ENCODE data around the gene RTN4R.

Gene RTN4R

DNA sequence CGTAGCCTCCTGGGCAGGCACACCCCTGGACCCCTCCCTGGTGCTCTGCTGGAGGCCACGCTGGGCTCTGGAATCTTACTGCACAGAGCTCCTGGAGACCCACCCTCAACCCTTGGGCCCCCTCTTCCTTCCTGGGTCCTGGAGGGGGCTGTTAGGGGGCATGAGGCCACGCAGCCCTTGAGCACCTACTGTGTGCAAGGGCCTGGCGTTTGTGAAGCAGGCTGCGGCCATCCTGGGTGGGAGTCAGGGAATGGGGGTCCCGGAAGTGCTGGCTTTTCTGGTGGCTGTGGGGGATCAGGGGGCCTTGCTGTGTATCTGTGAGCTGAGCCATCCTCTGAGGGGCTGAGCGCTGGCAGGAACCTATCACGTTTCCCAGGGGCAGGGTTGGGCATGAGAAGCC is 76.3 kb downstream of the RTN4R start:
- TF ChIP-seq, protein P1, sequence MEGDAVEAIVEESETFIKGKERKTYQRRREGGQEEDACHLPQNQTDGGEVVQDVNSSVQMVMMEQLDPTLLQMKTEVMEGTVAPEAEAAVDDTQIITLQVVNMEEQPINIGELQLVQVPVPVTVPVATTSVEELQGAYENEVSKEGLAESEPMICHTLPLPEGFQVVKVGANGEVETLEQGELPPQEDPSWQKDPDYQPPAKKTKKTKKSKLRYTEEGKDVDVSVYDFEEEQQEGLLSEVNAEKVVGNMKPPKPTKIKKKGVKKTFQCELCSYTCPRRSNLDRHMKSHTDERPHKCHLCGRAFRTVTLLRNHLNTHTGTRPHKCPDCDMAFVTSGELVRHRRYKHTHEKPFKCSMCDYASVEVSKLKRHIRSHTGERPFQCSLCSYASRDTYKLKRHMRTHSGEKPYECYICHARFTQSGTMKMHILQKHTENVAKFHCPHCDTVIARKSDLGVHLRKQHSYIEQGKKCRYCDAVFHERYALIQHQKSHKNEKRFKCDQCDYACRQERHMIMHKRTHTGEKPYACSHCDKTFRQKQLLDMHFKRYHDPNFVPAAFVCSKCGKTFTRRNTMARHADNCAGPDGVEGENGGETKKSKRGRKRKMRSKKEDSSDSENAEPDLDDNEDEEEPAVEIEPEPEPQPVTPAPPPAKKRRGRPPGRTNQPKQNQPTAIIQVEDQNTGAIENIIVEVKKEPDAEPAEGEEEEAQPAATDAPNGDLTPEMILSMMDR (IDR thresholded peaks at IDR 0.05; ENCODE audit: low read depth, low read length): no peak
- H3K4me3 ChIP-seq (ENCODE audit: low read depth, low read length): no peak overlapping the region
